DMS153 treated with DMSO at 0.1 percent for 48 hours (cell line): ENCODE data around the gene STX8.
"Not testable (repeated sequence)": the region's sequence is repeated elsewhere in the genome, so short reads cannot be mapped to it uniquely, and the experiment has no call there.

Source experiments
- DNase-seq: peaks from one replicate; lab custom pipeline; 2025; ENCODE audit not compliant: unreplicated experiment; lab: John Stamatoyannopoulos, UW

Gene STX8

DNA sequence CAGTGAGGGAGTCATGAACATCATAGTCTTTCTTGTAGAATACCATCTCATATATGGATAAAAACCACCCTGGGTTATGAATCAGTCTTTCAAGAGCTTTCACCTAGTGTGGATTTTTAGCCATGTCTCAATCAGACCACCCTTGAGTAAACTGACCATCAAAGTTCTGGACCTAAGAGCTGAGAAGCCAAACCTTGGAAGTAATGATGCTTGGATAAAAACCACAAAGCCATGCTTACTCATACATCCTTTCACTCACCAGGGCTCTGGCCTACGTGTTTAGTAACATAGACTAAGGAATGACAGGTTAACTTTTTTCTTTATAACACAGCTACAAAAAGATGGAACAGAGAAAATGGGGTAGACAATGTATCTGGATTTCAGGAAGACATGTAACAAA is 167.2 kb downstream of the STX8 start:
- no peak for DNase-seq

DNA sequence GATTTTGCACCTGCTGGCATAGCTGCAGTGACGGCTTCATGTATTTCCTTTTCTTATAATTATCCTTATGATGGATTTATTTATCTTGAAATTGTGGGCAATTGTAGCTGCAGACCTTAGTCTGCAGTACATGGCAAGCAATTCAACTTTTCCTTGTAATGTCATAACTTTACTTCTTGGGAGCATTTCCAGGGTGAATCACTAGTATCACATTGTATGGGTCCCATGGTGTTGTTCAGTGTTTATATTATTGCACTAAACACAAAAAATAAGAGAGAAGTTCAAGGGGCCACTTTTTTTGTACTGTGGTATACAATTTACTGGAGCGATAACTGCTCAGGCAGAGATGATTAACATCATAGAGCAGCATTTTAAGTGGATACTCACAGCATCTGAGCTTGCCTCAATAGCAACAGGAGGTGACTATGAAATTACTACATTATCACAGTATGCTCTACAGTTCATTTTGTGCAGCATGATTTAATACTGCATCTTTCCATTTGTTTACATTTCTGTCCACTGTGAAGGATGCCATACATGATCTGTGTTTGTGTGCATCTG is 169.5 kb downstream of the STX8 start:
- DNase-seq: no peak

- DNase-seq: no peak
Observed at GRCh38 chr17:9403257-9403656, 172.4 kb downstream of the STX8 start.

GRCh38 chr17:9402590-9403199 is 172.9 kb downstream of the STX8 start:
- no peak for DNase-seq

GRCh38 chr17:9401434-9401833 is 174.2 kb downstream of the STX8 start:
- no peak for DNase-seq

GRCh38 chr17:9389111-9389527 is 186.5 kb downstream of the STX8 start:
- DNase-seq: no peak

DNA sequence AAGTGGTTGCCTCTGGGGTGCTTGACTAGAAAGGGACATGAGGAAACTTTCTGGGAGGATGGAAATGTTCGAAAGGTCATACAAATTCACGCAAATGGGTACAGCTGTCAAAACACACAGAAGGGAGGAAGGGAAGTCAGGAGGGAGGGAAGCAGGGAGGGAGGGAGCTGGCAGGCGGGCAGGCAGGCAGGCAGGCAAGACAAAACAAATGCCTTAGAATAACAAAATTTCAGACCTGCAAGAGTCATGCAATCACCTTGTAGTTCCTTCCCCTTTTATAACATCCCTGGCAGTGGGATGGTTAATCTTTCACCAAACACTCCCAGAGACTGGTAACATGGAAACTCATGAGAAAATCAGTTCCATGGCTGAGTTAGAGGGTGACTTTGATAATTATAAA is 189.2 kb downstream of the STX8 start:
- DNase-seq: no peak

- no peak for DNase-seq
Observed at GRCh38 chr17:9383826-9384225, 191.8 kb downstream of the STX8 start.

DNA sequence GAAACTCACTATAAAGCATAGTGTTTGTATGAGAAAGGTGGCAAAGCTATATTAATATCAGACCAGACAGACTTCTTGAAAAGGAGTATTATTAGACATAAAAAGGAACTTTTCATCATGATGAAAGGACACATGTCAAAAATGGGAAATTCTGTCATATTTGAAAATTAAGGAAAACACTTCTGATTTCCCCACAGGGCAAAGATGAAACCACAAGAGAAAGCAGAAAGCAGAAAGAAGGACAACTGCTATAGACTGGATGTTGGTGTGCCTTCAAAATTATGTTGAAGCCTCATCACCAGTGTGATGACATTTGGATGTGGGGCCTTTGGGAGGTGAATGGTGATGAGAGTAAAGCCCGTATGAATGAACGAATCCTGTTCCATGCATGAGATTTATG is 193.0 kb downstream of the STX8 start:
- DNase-seq: no peak

- DNase-seq: no peak
Observed at GRCh38 chr17:9381068-9381467, 194.6 kb downstream of the STX8 start.

- no peak for DNase-seq
Observed at GRCh38 chr17:9380361-9380760, 195.3 kb downstream of the STX8 start.

DNA sequence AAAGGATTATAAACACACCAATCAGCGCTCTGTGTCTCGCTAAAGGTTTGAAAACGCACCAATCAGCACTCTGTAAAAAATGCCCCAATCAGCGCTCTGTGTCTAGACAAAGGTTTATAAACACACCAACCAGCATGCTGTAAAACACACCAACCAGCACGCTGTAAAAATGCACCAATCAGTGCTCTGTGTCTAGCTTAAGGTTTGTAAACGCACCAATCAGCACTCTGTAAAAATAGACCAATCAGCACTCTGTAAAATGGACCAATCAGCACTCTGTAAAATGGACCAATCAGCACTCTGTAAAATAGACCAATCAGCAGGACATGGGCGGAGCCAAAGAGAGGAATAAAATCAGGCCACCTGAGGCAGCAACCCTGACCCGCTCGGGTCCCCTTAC is 199.4 kb downstream of the STX8 start:
- DNase-seq: not testable (repeated sequence)

DNA sequence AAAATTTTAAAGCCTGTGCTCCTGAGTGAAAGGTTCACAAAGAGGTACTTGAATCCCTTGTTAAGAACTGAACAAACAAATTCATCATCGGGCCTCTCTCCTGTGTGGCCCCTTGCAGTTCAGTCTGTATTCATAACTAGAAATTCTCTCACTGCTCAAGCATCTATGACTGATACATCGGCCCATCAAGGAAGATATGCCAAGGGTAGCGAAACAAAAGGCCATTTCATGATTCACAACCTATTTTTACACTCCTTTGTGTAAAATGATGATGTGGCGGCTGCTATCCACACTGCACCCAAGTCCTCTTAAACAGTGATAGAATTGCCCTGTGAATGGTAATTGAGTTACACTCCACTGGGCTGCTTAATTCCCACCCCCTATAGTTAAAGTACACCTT is 204.6 kb downstream of the STX8 start:
- DNase-seq: peak; percentile 36

DNA sequence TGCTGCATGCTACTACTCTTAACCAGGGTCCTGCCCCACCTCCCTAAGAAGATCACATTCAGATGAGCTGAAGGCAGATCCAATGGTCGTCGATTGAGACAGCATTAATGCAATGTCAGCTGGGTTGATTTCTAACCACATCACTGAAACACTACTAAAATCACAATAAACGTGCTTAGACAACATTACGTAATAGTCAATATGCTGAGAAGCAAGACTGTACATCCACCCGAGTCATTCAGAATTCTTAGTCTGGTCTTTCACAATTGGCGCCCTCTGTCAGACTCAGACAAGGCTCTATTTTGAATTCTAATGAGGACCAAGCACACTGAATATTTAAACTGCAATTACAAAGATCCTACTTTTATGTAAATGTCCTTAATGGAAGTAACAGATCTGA is 205.2 kb downstream of the STX8 start:
- no peak for DNase-seq

DNA sequence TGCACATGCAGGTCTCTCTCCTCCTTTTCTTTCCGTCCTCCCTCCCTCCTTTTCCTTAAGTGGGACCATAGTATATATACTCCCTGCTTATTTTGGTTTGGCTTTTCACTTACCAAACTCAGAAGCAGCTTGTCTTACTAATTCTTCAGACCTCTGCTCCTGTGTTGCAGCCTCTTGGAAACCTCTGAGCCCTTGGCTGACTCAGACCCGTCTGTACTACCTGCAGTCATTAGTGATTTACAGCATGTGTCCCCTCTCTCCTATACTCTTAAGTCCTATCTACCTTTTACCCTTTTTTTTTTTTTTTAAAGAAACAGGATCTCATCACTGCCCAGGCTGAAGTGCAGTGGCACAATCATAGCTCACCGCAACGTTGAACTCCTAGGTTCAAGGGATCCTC is 207.0 kb downstream of the STX8 start:
- no peak for DNase-seq

DNA sequence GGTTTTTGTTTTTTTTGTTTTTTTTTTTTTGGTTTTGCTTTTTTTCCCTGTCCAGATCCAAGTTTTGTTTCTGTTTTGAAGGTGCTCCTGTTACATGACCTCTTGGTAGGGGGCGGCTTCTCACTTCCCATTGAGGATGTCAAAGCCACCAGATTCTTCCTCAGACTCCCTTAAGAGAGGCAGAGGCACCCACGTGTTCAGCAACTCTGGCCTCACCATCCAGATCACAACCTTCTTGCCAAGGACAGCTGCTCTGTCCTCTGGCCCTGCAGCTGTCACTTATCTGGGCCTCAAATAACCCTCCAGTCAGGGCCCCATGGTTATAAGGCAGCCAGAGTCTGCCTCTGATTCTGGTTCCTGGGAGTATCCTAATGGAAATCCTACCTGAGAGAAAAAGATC is 208.5 kb downstream of the STX8 start:
- no peak for DNase-seq

DNA sequence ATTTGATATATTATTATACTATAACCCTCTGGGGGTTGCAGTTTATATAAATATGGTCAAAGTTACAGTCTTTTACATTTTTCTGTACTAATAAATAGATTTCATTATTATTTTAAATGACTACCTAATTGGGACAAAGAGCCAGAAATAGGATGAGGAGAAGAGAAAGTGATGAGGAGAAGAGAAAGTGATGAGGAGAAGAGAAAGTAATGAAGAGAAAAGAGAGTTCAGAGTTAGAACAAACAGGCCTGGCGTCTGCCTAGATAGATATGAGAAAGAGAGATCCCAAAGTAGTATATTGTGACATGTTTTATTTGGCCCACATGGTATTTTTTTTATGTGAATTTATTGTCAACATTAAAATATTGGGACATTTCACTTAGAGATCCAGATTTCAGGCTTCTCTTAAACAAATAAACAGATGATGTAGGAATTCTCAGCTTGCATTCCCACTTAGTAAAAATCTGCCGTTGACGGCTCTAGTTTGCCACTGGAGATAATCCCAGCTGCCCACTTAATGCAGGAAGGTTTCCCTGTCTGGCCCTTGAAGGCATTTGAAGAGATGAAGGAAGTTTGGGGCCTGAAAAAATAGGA is 210.7 kb downstream of the STX8 start:
- DNase-seq: no peak

DNA sequence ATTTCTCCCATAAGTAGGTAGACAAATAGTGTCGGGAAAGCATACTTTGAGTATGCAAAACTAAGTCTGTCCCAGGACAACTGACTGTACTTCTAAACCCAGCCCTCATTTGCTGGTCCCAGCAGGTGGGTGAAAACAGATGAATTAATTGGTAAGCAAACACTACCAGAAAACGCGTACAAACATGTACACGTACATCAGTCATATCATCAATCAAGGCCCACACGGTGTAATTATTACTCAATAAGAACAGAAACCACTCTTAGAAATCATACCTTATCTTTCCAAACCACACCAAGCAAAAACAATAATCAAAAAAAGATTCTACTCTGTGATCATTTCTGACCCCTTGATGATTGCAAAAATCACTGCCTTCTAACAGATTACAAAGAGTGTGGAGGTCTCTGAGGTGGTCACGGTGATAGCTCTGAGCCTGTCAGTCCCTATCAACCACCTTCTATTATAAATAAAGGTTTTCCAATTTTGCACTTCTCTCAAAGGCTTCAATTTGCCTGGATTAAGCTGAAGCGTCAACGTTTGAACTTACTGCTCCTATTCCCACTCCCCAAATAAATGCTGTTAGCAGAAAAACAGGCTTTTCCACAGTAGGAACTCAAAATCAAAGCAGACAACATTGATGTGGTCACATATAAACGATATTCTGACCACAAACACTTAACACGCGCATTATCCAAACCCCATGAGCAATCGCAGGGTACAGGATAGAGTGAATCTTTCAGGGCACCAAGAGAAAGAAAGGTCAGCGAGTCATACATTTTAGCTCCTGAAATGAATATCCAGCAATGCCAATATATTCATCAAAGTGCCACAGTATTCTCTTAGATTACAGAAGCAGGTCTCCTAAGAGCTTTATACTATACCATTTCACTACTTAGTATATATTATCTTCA is 211.9 kb downstream of the STX8 start:
- DNase-seq: no peak

DNA sequence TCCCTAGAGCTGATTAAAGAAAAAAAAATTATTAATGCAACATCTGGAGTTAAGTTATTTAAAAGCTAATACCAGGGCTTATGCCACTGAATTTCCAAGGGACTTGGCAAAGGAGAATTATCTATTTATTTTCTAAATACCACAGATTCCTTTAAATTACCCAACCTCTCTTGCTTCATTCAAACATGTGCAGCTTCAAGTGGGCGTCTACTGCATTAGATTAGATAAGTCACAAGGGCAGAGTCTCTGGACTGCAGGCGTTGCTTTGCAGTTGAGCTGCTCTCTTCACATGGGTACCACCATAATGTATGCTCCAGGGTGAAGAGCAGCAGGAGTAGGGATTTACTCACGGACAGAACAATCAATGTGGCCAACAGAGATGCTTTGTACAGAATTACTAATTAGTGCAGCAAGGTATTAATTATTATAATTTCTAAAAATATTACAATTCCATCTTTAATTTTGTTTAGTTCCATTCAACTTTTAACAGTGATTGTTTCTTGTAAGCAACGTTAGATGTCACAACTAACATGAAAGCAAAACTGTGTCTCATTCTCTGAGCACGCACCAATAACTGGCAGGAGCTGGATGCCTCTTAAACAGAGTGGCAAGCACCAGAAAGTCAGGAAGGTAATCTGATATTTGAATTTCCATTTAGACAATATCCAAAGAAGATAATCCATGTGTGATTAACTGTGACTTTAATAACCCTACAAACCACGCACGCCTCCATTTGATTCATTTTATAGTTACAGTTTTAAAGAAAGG is 214.2 kb downstream of the STX8 start:
- no peak for DNase-seq

DNA sequence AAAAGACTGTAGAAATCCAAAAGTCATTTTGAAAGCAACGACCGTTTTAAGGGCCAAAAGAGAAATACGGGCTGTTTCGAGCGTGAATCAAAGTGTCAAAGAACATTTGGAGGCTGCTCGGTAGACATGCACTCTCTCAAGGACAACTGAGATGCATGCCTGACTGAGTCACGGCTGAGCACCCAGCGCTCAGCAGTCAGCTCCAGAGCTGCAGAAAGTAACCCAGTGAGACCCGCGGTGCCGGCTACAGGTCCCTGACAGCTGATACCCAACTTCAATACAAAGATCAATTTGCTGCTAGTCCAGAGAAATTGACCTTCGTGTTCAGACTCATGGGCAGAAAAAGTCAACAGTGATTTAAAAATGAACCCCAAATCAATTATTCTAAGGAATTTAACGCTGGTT is 214.9 kb downstream of the STX8 start:
- DNase-seq: no peak

- DNase-seq: no peak
Observed at GRCh38 chr17:9356488-9356911, 219.1 kb downstream of the STX8 start.
